Adrenal gland (tissue), 5 donors: Measurements from ENCODE around the gene KANSL2.

Experiments
- POLR2A ChIP-seq, 2 donors: fragments of 450-650 bp; IDR thresholded peaks; one replicate each; pipeline ENCODE4 v1.6.1; 2017; ENCODE audit warnings: antibody characterized with exemption in 2 of 2, mild to moderate bottlenecking in 2 of 2, moderate library complexity in 1 of 2
- TF ChIP-seq, protein P1 (sequence below), 6 experiments: fragments of 450-650 bp in 4 of 6; fragments of 200-600 bp in 2 of 6; sonication (generic) in 1 of 6; IDR thresholded peaks; 1 replicate in 5 of 6; 2 replicates in 1 of 6; pipeline versions ENCODE4 v1.5.1 to v1.8.0; 2016 to 2021; ENCODE audit warnings: antibody characterized with exemption in 6 of 6, mild to moderate bottlenecking in 2 of 6, moderate library complexity in 1 of 6
- donor health status: DM: no; HTN: no; CAD: no.

DNA sequence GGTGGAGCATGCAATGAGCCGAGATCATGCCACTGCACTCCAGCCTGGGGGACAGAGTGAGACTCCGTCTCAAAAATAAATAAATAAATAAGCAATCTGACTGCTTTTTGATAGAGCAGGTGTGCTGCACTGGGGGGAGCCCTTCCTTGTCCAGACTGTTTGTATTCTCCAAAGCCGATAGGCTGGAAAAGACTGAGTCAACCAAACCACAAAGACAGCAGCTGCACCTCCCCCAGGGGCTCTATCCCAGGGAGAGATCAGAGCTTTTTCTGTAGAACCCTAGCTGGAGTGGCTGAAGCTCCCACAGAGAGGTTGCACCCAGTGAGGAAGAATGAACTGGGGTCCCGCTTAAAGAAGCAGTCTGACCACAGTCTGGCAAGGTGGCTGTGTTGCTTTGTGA is 66.4 kb downstream of the KANSL2 start:
- TF ChIP-seq, protein P1, sequence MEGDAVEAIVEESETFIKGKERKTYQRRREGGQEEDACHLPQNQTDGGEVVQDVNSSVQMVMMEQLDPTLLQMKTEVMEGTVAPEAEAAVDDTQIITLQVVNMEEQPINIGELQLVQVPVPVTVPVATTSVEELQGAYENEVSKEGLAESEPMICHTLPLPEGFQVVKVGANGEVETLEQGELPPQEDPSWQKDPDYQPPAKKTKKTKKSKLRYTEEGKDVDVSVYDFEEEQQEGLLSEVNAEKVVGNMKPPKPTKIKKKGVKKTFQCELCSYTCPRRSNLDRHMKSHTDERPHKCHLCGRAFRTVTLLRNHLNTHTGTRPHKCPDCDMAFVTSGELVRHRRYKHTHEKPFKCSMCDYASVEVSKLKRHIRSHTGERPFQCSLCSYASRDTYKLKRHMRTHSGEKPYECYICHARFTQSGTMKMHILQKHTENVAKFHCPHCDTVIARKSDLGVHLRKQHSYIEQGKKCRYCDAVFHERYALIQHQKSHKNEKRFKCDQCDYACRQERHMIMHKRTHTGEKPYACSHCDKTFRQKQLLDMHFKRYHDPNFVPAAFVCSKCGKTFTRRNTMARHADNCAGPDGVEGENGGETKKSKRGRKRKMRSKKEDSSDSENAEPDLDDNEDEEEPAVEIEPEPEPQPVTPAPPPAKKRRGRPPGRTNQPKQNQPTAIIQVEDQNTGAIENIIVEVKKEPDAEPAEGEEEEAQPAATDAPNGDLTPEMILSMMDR (IDR thresholded peaks at IDR 0.05): no peak
- no peak for TF ChIP-seq POLR2A (IDR thresholded peaks at IDR 0.05)
